Activated T-helper 1 cell treated with anti-CD3 and anti-CD28 coated beads, Interleukin-12 subunit alpha, Interleukin-12 subunit beta, Interleukin-2, Interleukin-4 antibody, amounts not matched to agents 30 ng/mL and 10 ng/mL and 1 ng/mL, durations not matched to agents 14 hours and 24 hours and 36 hours (primary cell): ENCODE data around the gene TSFM. TPM values are rescaled to one million over a fixed set of nuclear protein-coding genes. Genes with fewer than 3 reads are reported as not detected.
"Not testable (repeated sequence)": the region's sequence is repeated elsewhere in the genome, so short reads cannot be mapped to it uniquely, and the experiment has no call there.

Experiments
- DNase-seq: peaks from one replicate; pipeline ENCODE4 v3.0.0; 2021; ENCODE audit warnings: low spot score
- H3K27ac Mint-ChIP-seq: one replicate; pipeline ENCODE4 v1.8.0; 2021; ENCODE audit warnings: mild to moderate bottlenecking, mixed read lengths
- H3K27me3 Mint-ChIP-seq: one replicate; pipeline ENCODE4 v1.8.0; 2022; ENCODE audit warnings: mild to moderate bottlenecking, moderate library complexity, mixed read lengths; ENCODE audit not compliant: insufficient read depth
- H3K36me3 Mint-ChIP-seq: one replicate; pipeline ENCODE4 v1.8.0; 2021; ENCODE audit warnings: low read depth, mixed read lengths
- H3K4me1 Mint-ChIP-seq: one replicate; pipeline ENCODE4 v1.8.0; 2021; ENCODE audit warnings: low read depth, mixed read lengths
- H3K4me3 Mint-ChIP-seq: one replicate; pipeline ENCODE4 v1.8.0; 2021; ENCODE audit warnings: mild to moderate bottlenecking, moderate library complexity, mixed read lengths
- H3K9me3 Mint-ChIP-seq: one replicate; pipeline ENCODE4 v1.8.0; 2021; ENCODE audit warnings: mixed read lengths
- intact Hi-C: fragments of 100-400 bp; cut with micrococcal nuclease; formaldehyde crosslinking; loops from one replicate; pipeline ENCODE4 v1.15.1; 2024
- total RNA-seq: library from RNA; stranded (reverse); gene quantifications from 2 replicates; pipeline ENCODE4 v1.2.3, GENCODE V29; 2022

The TSFM gene
- total RNA-seq, 1 donor from 2014 or later, result 63.5 TPM

DNA sequence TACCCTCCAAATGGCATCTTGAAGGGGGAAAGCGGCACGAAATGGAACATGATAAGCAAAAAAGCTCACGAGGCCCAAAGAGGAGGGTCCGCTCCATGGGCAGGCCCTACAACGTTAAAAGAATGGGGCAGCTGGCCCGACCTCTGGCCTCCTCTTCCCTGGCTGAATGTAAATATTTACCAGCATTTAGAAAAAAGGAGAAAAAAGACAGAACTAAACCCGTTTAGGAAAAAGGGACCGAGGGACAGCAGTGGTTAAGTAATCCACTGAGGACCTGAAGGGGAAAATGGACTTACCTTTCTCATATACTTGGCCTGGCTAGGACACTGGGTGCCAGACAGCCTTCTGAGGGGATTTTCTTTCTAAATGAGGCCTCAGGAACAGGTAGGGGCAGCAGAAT lies 37.5 kb downstream of the TSFM start:
- H3K27me3 Mint-ChIP-seq, H3K4me3 Mint-ChIP-seq, H3K27ac Mint-ChIP-seq, intact Hi-C loops, DNase-seq, H3K4me1 Mint-ChIP-seq, H3K9me3 Mint-ChIP-seq: not testable (repeated sequence)
- H3K36me3 Mint-ChIP-seq, result peaks cover 31% of the 10 kb centered on the region

- H3K36me3 Mint-ChIP-seq, result peaks cover 38% of the 10 kb centered on the region
- H3K27me3 Mint-ChIP-seq, H3K27ac Mint-ChIP-seq, H3K4me3 Mint-ChIP-seq, H3K4me1 Mint-ChIP-seq, DNase-seq, intact Hi-C loops, H3K9me3 Mint-ChIP-seq: not testable (repeated sequence)
These were observed 38.4 kb downstream of the TSFM start for GRCh38 chr12:57821015-57821414.

- intact Hi-C loops, result no loop called here
- no peaks in the 10 kb centered on the region for H3K9me3 Mint-ChIP-seq
- no peak overlapping the region for H3K27ac Mint-ChIP-seq
- DNase-seq, result no peak
- H3K36me3 Mint-ChIP-seq, result peaks cover 40% of the 10 kb centered on the region
- no peaks in the 10 kb centered on the region for H3K4me1 Mint-ChIP-seq
- no peak overlapping the region for H3K4me3 Mint-ChIP-seq
- H3K27me3 Mint-ChIP-seq, result no peaks in the 10 kb centered on the region
These were observed 39.1 kb downstream of the TSFM start for GRCh38 chr12:57821474-57822214.

DNA sequence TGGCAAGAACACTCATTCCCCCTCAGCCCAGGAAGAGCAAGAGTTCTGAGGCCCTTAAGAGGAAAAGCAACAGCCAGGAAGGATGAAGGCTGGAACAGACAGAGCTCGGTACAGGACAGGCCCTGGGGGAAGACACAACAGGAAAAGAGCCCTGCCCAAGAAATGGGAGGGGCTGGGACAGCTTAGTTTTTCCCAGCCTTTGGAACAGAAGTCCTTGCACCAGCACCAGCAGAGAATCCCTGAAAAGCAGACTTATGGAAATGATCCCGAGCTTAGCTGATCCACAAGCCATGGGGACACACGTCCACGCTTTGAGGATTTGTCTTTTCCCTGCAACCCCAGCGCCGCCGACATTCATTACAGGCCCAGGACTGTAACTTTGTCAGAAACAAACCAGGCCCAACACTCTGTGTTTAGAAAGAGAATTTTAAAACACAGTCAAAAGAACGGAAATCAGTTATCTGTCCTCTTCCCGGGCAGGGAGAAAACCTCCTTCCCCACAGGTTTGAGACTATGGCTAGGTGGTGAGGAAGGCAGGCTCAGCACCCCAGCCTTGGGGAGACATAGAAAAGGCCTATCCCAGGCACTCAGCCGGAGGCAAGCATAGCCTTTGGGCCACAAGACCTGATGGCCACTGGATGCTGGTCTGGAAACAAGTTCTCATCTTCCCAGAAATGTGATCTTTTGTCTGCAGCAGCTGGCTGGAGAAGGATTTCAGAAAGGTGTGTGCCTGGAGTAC lies 40.0 kb downstream of the TSFM start:
- H3K27ac Mint-ChIP-seq, result peak overlapping the region; percentile 25
- H3K4me3 Mint-ChIP-seq, result no peak overlapping the region
- no peaks in the 10 kb centered on the region for H3K4me1 Mint-ChIP-seq
- DNase-seq, result no peak
- peaks cover 46% of the 10 kb centered on the region for H3K36me3 Mint-ChIP-seq
- H3K9me3 Mint-ChIP-seq, result no peaks in the 10 kb centered on the region
- no peaks in the 10 kb centered on the region for H3K27me3 Mint-ChIP-seq
- intact Hi-C loops, result no loop called here

DNA sequence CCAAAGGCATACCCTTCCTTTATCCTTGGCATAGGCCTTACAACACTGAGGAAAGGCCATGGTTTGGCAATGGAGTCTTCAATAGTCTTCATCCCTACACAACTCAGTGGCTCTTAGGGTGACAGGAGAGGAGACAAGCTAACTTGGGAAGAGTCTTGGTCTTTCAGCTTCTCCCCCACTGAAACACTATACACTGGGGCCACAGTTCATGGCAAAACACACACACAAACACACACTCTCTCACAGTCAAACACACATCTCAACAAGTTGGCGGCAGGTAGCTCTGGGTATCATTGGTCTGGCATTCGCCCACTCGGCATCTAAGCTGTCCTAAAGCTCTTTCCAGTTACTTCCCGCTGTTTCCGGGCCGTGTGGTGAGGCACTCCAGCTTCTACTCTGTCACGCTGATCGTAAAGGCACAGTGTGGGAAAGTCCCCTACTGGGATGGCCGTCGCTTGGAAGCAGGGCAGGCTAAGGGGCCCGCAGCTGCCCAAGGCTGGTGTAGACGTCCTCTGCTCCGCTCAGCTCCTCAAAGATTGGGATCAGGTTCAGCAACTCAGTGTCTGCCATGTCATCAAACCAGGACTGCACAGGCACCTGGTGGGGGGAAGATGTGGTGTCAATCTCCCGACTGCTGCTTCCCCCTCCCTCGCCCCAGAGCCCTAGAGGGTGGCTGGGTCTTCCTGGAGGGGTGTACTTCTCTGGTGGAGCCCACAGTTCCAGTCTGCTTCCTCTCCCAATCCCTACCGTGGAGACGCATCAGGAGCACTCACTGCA lies 40.7 kb downstream of the TSFM start:
- Mint-ChIP-seq H3K27ac (no peak overlapping the region), H3K36me3 (peaks cover 46% of the 10 kb centered on the region), H3K27me3 (no peaks in the 10 kb centered on the region), H3K4me1 (no peaks in the 10 kb centered on the region), H3K9me3 (no peaks in the 10 kb centered on the region), H3K4me3 (no peak overlapping the region)
- intact Hi-C loops, result no loop called here
- DNase-seq, result no peak

- Mint-ChIP-seq H3K4me3 (no peak overlapping the region), H3K27me3 (no peaks in the 10 kb centered on the region), H3K4me1 (no peaks in the 10 kb centered on the region), H3K36me3 (peaks cover 44% of the 10 kb centered on the region), H3K9me3 (no peaks in the 10 kb centered on the region), H3K27ac (no peak overlapping the region)
- intact Hi-C loops, result no loop called here
- DNase-seq, result no peak
These were observed 41.5 kb downstream of the TSFM start for GRCh38 chr12:57823908-57824640.

GRCh38 chr12:57825451-57825850 lies 42.9 kb downstream of the TSFM start:
- no peak overlapping the region for H3K4me3 Mint-ChIP-seq
- no peaks in the 10 kb centered on the region for H3K9me3 Mint-ChIP-seq
- H3K36me3 Mint-ChIP-seq, result peaks cover 46% of the 10 kb centered on the region
- H3K27me3 Mint-ChIP-seq, result no peaks in the 10 kb centered on the region
- intact Hi-C loops, result no loop called here
- H3K4me1 Mint-ChIP-seq, result no peaks in the 10 kb centered on the region
- no peak for DNase-seq
- H3K27ac Mint-ChIP-seq, result peak overlapping the region; percentile 31

DNA sequence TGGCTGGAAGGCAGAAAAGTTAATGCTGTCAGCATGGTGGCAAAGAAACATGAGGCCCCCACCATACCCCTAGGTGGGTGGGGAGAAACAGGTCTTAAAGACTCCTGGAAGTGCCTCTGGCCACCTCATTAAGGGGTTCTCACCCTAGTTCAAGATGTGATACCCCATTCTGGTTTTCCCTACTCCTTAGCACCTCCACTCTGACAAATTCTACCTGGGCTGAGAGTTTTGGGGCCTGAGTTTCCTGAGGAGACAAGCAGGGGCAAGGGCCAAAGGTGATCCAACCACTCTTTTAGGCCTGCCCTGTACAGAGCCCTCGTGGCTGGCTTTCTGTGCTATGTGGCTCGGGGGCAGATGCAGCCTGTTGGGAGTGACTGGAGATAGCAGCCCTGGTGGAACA lies 43.8 kb downstream of the TSFM start:
- Mint-ChIP-seq H3K27me3 (no peaks in the 10 kb centered on the region), H3K4me3 (no peak overlapping the region), H3K27ac (no peak overlapping the region), H3K9me3 (no peaks in the 10 kb centered on the region), H3K4me1 (peaks cover 2% of the 10 kb centered on the region), H3K36me3 (peaks cover 40% of the 10 kb centered on the region)
- intact Hi-C loops, result no loop called here
- no peak for DNase-seq

- H3K36me3 Mint-ChIP-seq, result peaks cover 40% of the 10 kb centered on the region
- intact Hi-C loops, result no loop called here
These were observed 44.4 kb downstream of the TSFM start for GRCh38 chr12:57826966-57827365.

DNA sequence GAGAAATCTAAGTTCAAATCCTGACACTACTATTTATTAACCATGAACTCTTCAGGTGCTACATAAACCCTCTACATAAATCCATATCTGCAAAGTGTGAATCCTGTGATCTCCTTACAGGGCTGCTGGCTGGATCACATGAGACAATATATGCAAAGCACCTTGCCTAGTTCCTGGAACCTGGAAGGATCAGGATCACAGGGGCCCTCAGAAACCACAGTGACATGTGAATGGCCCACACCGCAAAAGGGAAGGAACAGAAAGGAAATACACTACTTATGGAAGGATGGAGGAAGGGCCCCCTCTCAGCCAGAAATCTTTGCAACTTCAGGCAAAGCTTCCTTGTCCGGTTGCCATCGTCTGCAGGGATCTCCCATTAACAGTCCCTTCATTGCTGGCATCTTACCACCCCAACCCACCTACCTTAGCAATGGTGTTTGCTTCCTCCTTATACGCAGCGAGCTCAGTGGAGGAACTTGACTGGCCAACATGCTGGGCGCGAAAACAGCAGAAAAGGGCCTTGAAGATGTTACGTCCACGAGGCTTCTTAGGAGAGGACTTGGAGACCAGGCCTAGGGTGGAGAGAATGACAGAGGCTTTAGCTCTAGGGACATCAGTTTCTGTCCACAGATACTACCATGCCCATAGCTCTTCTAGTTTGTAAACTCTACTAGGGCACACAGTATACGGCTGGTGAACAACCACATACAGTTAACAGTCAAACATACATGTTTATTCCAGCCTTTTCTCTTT lies 46.6 kb downstream of the TSFM start:
- peaks cover 26% of the 10 kb centered on the region for H3K36me3 Mint-ChIP-seq

More at GRCh38 chr12:57826966-57827365, 44.4 kb downstream of the TSFM start:
- no peak overlapping the region for H3K27ac Mint-ChIP-seq
- no peaks in the 10 kb centered on the region for H3K9me3 Mint-ChIP-seq
- no peak overlapping the region for H3K4me3 Mint-ChIP-seq
- no peak for DNase-seq
- H3K27me3 Mint-ChIP-seq, result no peaks in the 10 kb centered on the region
- peaks cover 7% of the 10 kb centered on the region for H3K4me1 Mint-ChIP-seq

DNA sequence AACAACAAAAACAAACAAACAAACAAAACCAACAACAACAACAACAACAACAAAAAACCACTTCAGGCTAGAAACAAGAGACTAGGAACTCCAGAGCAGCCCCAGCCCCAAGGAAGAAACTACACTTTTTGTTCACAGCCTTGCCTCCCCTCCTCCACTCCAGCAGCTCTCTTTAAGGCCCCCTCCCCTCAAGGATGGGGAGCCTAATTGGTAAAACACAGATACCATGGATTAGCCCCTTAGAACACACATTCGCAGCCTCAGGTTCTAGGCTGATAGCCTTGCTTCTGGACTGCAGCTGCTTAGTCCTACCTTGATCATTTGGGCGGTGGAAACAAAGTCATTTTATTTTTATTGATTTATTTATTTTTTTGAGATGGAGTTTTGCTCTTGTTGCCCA lies 47.8 kb downstream of the TSFM start:
- Mint-ChIP-seq H3K36me3 (peaks cover 19% of the 10 kb centered on the region), H3K4me1 (peaks cover 30% of the 10 kb centered on the region), H3K27ac (peak overlapping the region; percentile 61), H3K27me3 (no peaks in the 10 kb centered on the region), H3K9me3 (no peaks in the 10 kb centered on the region), H3K4me3 (no peak overlapping the region)
- intact Hi-C loops, result no loop called here
- DNase-seq, result no peak

More for the DNA sequence above, 46.6 kb downstream of the TSFM start:
- H3K4me1 Mint-ChIP-seq, result peaks cover 20% of the 10 kb centered on the region
- no peaks in the 10 kb centered on the region for H3K9me3 Mint-ChIP-seq
- intact Hi-C loops, result no loop called here
- no peak for DNase-seq
- H3K27me3 Mint-ChIP-seq, result no peaks in the 10 kb centered on the region
- peak overlapping the region; percentile 7 for H3K4me3 Mint-ChIP-seq
- peak overlapping the region; percentile 29 for H3K27ac Mint-ChIP-seq

- DNase-seq, result no peak
- peaks cover 54% of the 10 kb centered on the region for H3K4me1 Mint-ChIP-seq
- intact Hi-C loops, result no loop called here
- H3K36me3 Mint-ChIP-seq, result peaks cover 7% of the 10 kb centered on the region
- H3K27me3 Mint-ChIP-seq, result no peaks in the 10 kb centered on the region
- H3K4me3 Mint-ChIP-seq, result no peak overlapping the region
- H3K9me3 Mint-ChIP-seq, result no peaks in the 10 kb centered on the region
- no peak overlapping the region for H3K27ac Mint-ChIP-seq
These were observed 50.4 kb downstream of the TSFM start for GRCh38 chr12:57832966-57833365.
